Measurements from ENCODE around the gene DNAL1.
A peak's percentile ranks its signal among the peaks of the same experiment; 100 is the strongest.

DNAL1 gene

DNA sequence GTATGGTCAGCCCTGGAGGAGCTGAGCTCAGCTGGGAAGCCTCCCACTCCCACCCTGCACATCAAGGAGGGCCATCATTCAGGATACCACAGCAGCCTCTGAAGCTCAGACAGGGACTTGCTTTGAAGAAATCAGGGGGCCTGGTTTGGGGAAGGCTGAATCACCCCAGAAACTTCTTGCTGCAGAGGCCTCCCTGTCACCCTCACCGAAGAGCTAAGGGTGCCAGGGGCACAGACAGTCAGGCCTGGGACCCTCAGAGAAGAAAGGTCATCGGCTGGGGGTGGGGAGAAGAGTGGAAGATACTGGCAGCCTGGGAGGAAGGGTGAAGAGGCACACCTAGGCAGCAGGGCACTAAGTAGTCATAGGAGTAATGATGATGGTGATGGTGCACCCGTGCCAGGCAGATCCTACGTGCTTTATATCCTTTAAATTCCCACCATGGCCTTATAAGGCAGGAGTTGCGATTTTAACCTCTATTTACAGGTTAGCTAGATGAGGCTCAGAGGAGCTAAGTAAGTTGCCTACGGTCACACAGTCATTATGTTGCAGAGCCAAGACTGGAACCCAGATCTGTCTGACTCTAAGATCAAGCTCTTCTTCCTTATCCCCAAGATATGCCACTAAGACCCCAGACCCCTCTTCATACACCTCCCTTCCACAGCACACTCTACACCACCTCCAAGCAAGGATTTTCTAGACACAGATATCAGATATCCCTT lies 97.9 kb downstream of the DNAL1 start:
- ChIA-PET POLR2A (interaction anchor here (1.3 kb wide), 1 partner anchor 12 kb away, joined by 3 read pairs; no protein-coding TSS in a partner anchor), CTCF (interaction anchor here (1.2 to 11.3 kb wide), 7 partner anchors 10 to 84 kb away, joined by 3 to 170 read pairs (median 6); no protein-coding TSS in a partner anchor)
- TF ChIP-seq, protein P1, sequence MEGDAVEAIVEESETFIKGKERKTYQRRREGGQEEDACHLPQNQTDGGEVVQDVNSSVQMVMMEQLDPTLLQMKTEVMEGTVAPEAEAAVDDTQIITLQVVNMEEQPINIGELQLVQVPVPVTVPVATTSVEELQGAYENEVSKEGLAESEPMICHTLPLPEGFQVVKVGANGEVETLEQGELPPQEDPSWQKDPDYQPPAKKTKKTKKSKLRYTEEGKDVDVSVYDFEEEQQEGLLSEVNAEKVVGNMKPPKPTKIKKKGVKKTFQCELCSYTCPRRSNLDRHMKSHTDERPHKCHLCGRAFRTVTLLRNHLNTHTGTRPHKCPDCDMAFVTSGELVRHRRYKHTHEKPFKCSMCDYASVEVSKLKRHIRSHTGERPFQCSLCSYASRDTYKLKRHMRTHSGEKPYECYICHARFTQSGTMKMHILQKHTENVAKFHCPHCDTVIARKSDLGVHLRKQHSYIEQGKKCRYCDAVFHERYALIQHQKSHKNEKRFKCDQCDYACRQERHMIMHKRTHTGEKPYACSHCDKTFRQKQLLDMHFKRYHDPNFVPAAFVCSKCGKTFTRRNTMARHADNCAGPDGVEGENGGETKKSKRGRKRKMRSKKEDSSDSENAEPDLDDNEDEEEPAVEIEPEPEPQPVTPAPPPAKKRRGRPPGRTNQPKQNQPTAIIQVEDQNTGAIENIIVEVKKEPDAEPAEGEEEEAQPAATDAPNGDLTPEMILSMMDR (IDR thresholded peaks at IDR 0.05; ENCODE audit: insufficient read depth, low read length, missing control alignments), result no peak
- no peak for DNase-seq (ENCODE audit: low read depth, low spot score)
- H3K4me3 ChIP-seq (ENCODE audit: low read depth, low read length), result peak overlapping the region; percentile 36

- no peak overlapping the region for H3K4me3 ChIP-seq (ENCODE audit: low read depth, low read length)
- no peak for DNase-seq (ENCODE audit: low read depth, low spot score)
- ChIA-PET POLR2A (interaction anchor here (1.3 kb wide), 1 partner anchor 11 kb away, joined by 3 read pairs; no protein-coding TSS in a partner anchor), CTCF (interaction anchor here (1.2 to 11.3 kb wide), 6 partner anchors 9 to 38 kb away, joined by 3 to 170 read pairs (median 12); no protein-coding TSS in a partner anchor)
- TF ChIP-seq, protein P1 (IDR thresholded peaks at IDR 0.05; ENCODE audit: insufficient read depth, low read length, missing control alignments), result no peak
These were observed 98.7 kb downstream of the DNAL1 start for GRCh38 chr14:73743431-73743931.

GRCh38 chr14:73744175-73744867 lies 99.5 kb downstream of the DNAL1 start:
- no peak for DNase-seq (ENCODE audit: low read depth, low spot score)
- TF ChIP-seq, protein P1 (IDR thresholded peaks at IDR 0.05; ENCODE audit: insufficient read depth, low read length, missing control alignments), result no peak
- ChIA-PET POLR2A (no interaction called here), CTCF (interaction anchor here (1.0 to 11.3 kb wide), 4 partner anchors 11 to 34 kb away, joined by 4 to 170 read pairs (median 14); no protein-coding TSS in a partner anchor)
- no peak overlapping the region for H3K4me3 ChIP-seq (ENCODE audit: low read depth, low read length)

DNA sequence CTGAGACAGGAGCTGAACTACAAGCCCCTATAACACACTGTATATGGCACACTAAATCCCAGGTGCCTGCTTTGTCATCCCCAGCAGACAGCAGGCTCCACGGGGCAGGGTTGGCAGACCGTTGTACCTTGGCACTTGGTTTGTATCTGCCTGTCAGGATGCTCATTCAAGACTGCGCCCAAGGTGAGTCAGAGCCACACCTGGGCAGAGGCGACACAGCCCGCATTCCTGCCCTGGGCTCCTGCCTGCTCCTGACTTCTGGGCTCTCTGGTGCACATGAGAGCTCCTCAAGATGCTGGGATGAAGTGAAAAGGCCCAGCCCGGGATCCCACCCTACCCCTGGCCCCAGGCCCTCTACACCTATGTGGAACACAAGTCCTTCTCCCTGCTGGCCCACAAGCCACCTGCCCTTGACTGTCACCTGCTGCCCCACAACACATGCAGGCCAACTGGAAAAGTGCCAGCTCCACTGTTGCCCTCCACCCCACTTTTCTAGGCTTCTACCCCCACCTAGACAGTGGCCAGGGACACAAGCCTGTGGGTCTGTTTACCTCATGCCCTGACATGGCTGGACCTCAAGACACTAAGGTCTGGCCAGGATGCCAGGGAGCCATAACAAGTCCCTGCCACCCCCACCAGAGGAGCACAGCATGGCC lies 100.2 kb downstream of the DNAL1 start:
- POLR2A ChIA-PET, result no interaction called here
- no peak for DNase-seq (ENCODE audit: low read depth, low spot score)
- H3K4me3 ChIP-seq (ENCODE audit: low read depth, low read length), result no peak overlapping the region
- TF ChIP-seq, protein P1 (IDR thresholded peaks at IDR 0.05; ENCODE audit: insufficient read depth, low read length, missing control alignments), result no peak
- CTCF ChIA-PET, result interaction anchor here (1.0 to 11.3 kb wide), 5 partner anchors 8 to 34 kb away, joined by 3 to 170 read pairs (median 8); no protein-coding TSS in a partner anchor

DNA sequence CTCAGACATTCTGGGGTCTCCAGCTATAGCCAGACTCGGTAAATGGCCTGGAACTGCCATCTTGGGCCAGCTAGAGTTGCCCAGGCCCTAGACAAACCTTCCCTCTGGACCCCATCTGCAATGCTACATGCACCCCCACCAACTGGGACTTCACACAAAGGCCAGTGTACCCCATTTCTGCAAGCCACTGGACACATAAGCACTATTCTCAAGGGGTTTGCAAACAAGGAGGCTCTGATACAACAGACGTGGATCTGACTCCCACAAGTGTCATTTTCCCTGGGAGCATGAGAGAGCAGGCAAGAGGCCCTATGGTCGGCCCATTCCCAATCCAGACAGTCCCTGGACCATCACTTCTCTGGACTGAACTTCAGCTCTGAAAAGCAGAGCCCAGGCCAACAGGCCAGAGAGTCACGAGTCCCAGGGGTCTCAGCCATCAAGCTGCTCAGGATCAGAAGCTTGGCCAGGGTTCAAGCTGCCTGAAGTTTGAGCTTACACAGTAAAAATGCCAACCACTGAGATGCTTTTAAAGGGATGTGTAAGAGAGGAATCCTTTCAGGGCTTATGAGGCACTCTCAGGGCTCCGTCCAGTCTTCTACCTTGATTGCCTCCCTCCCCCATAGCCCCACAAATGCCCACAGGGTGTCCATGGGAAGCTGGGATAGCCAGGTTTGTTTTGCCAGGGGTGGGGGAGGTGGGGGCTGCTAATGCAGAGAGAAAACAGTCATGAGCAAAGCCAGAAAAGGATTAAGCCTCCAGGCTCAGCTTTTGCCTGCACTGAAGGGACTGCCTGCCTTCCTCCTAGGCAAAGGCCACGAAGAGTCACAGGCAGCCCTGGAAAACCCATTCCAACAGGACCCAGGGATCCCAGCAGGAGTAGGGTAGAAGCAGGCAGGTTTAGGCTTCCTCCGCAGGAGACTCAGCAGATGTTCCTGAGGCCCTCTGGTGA lies 101.1 kb downstream of the DNAL1 start:
- TF ChIP-seq, protein P1 (IDR thresholded peaks at IDR 0.05; ENCODE audit: insufficient read depth, low read length, missing control alignments), result no peak
- no peak overlapping the region for H3K4me3 ChIP-seq (ENCODE audit: low read depth, low read length)
- no peak for DNase-seq (ENCODE audit: low read depth, low spot score)
- ChIA-PET POLR2A (interaction anchor here (0.6 to 0.7 kb wide), 3 partner anchors 10 to 237 kb away, joined by 3 read pairs; no protein-coding TSS in a partner anchor), CTCF (interaction anchor here (1.0 to 11.3 kb wide), 5 partner anchors 9 to 22 kb away, joined by 3 to 170 read pairs (median 8); no protein-coding TSS in a partner anchor)
